GM12892 (cell line): ENCODE measurements around the gene OR5L2.
"Not testable (repeated sequence)": the region's sequence is repeated elsewhere in the genome, so short reads cannot be mapped to it uniquely, and the experiment has no call there.

Experiments
- POLR2A ChIP-seq: IDR thresholded peaks from 2 replicates; pipeline ENCODE4 v1.6.1; 2011; ENCODE audit warnings: low read depth, low read length, control low read depth
- POLR2AphosphoS5 ChIP-seq: IDR thresholded peaks from 2 replicates; pipeline ENCODE4 v1.6.1; 2011; ENCODE audit warnings: low read depth, low read length, control low read depth

- not testable (repeated sequence) for TF ChIP-seq POLR2AphosphoS5, POLR2A
These were observed 45.7 kb downstream of the OR5L2 start for GRCh38 chr11:55872731-55873130.
